GM21515 (cell line): Measurements from ENCODE around the gene PAX3.

Experiments used
- ATAC-seq: cut with Tn5 transposase; IDR thresholded peaks from one replicate; pipeline ENCODE4 v1.9.1; 2021; ENCODE audit not compliant: unreplicated experiment

The PAX3 gene

GRCh38 chr2:222271854-222272253 is 26.9 kb downstream of the PAX3 start:
- no peak for ATAC-seq

- no peak for ATAC-seq
These were observed 28.4 kb downstream of the PAX3 start for GRCh38 chr2:222270396-222270795.

GRCh38 chr2:222269132-222269531 is 29.7 kb downstream of the PAX3 start:
- ATAC-seq = no peak

GRCh38 chr2:222268311-222268990 is 30.3 kb downstream of the PAX3 start:
- no peak for ATAC-seq

- no peak for ATAC-seq
These were observed 33.9 kb downstream of the PAX3 start for GRCh38 chr2:222264791-222265320.

- ATAC-seq = no peak
These were observed 37.3 kb downstream of the PAX3 start for GRCh38 chr2:222261504-222261903.

- no peak for ATAC-seq
These were observed 41.2 kb downstream of the PAX3 start for GRCh38 chr2:222257645-222258044.

- no peak for ATAC-seq
These were observed 42.5 kb downstream of the PAX3 start for GRCh38 chr2:222256250-222256649.

GRCh38 chr2:222255090-222255489 is 43.7 kb downstream of the PAX3 start:
- ATAC-seq = no peak

GRCh38 chr2:222250313-222250712 is 48.5 kb downstream of the PAX3 start:
- no peak for ATAC-seq

- ATAC-seq = no peak
These were observed 49.4 kb downstream of the PAX3 start for GRCh38 chr2:222249444-222249843.

GRCh38 chr2:222248818-222249217 is 50.0 kb downstream of the PAX3 start:
- ATAC-seq = no peak

GRCh38 chr2:222248256-222248655 is 50.5 kb downstream of the PAX3 start:
- ATAC-seq = no peak

- peak; percentile 55 for ATAC-seq
These were observed 56.3 kb downstream of the PAX3 start for GRCh38 chr2:222242532-222242931.

- ATAC-seq = no peak
These were observed 57.5 kb downstream of the PAX3 start for GRCh38 chr2:222241128-222241870.

- ATAC-seq = no peak
These were observed 58.1 kb downstream of the PAX3 start for GRCh38 chr2:222240676-222241049.

- ATAC-seq = no peak
These were observed 58.7 kb downstream of the PAX3 start for GRCh38 chr2:222239945-222240675.

- no peak for ATAC-seq
These were observed 59.7 kb downstream of the PAX3 start for GRCh38 chr2:222239091-222239490.

- no peak for ATAC-seq
These were observed 60.7 kb downstream of the PAX3 start for GRCh38 chr2:222238072-222238471.

GRCh38 chr2:222232839-222233238 is 66.0 kb downstream of the PAX3 start:
- ATAC-seq = no peak

GRCh38 chr2:222232372-222232771 is 66.4 kb downstream of the PAX3 start:
- no peak for ATAC-seq

GRCh38 chr2:222228054-222228453 is 70.7 kb downstream of the PAX3 start:
- ATAC-seq = no peak
